NOMO-1 treated with DMSO at 0.1 percent for 48 hours (cell line): ENCODE data around the gene SLC6A11.

Experiments used
- DNase-seq: peaks from one replicate; lab custom pipeline; 2025; ENCODE audit not compliant: unreplicated experiment; lab: John Stamatoyannopoulos, UW

Gene SLC6A11

DNA sequence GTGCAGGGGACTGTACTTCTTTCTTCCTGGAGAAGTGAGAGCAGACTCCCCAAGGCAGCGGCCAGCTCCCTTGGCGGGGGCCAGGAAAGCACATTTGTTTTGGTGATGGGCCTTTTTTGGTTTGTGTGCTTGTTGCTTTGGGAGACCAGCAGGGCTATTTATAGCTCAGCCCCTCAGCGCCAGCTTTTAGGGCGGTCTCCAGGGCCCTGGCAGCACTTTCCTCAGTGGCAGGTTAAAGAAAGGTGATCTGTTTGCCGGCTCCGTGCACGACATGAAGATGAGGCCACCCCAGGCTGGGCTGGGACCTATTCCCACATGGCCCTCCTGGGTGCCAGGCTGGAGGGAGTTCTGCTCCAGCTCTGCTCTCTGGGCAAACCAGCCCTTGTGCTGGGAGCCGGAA lies 21.8 kb downstream of the SLC6A11 start:
- DNase-seq, result no peak

GRCh38 chr3:10839167-10839566 lies 23.1 kb downstream of the SLC6A11 start:
- no peak for DNase-seq

- no peak for DNase-seq
Measured at GRCh38 chr3:10841100-10841499, 25.1 kb downstream of the SLC6A11 start.

DNA sequence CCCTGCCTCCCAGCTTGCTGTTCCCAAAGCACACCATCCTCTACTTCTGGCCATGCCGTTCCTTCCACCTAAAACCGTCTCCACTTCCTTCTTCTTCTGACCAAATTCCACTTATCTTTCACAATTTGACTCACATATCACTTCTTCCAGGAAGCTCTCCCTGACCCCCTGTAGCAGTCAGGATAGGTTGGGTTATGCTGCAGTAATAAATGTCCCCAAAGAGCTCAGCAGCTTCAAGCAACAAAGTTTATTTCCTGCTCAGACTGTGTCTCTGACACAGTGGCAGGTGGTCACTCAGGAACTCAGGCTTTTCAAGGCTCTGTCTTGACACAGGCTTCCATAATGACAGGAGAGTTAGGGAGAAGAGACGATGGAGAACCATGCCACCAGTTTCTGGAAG lies 27.4 kb downstream of the SLC6A11 start:
- no peak for DNase-seq

DNA sequence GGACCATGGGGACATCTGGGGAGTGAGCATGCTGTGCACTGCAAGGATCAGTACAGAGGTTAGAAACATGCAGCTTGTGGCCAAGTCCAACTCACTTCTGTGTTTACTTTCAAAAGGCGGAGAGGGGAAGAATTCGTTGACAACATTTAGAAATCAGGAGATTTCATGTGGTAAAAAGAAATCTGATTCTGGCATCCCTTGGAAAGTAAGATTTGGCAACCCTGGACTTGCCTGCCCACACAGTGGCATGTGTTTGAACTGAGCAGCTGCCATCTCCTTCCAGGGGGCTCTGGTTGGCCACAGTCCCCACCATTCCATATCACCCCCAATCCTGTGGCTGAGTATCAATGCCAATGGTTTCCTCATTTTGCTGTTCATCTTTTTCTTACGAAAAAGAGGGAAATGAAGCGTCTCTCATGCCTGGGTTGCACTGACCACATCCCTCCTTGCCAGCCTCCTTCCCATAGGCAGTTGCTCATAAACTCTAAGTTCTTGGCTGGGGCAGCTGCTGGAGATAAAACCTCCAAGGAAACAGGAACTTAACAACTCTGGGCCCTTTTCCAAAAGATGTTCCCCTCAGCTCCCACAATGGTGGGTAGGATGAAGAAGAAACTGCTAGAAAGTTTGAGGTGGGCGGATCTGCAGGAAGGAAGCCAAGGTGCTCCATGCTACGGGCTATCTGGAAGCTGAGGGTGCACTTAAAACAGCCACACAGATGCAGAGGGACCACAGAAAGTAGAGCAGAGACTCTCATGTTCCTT lies 29.2 kb downstream of the SLC6A11 start:
- peak; percentile 29 for DNase-seq

DNA sequence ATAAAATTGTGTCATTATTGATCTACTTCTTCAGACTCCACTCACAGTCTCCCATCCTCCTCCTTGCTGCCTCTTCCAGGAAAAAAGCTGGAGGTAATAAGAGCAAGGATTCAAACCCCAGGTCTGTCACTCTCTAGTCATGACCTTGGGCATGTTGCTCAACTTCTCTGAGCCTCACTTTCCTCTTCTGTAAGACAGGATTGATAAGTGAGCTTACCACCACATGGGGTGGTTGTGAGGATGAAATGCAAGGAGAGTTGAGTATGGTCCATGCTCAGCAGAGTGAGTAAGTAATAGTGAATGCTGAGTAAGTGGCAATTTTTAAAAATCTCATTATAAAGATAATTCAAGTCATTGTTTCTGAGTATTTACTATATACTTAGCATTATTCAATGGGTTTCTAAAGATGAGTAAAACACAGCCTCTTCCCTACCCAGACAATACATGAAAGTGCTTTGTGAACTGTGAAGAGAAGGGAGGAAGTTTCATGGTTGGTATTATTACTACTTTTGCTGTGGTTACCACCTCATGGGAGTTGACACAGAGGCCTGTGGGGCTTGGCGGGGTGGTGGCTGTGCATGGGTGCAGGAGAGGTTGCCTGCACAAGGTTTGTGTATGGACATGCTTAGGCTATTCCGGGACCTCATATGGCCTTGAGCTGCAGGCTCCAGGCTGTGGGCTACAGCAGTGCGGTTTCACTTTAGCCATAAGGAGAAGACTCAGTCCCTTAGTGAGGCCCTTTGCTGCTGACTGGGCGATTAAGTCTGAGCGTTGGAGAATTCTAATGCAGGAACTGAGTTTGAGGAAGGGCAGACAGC lies 30.0 kb downstream of the SLC6A11 start:
- DNase-seq, result peak; percentile 87

DNA sequence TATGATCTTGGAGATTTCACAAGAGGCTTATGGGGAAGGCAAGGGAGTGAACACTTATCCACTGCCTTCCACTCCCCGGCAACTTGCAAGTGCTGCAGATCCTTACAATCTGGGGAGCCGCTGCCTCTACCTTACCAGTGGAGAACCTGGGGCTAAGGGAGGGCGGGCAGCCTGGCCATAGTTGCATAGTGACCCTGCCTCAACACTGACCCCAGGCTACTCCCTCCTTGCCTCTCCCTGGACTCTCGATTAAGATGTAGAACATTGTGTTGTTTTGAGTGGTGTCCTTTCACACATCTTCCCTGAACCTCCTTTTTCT lies 30.6 kb downstream of the SLC6A11 start:
- no peak for DNase-seq

DNA sequence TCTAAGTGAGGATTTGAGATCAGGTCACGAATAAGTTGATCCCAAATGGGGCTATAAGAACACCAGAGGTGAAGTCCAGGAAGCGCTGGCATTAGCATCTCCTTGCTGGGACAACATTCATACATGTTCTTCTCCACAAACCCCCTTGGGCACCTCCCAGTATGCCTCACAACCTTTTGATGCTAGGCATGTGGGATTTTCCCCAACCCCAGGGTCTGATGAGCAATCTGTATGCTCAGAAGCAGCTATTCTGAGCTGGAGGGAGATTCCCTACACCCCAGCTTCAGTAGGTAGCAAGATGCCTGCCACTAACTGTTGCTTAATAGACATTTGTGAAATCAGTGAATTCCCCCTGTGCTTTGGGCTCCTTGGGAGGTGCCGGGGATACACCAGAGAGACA lies 32.2 kb downstream of the SLC6A11 start:
- no peak for DNase-seq

GRCh38 chr3:10852066-10852808 lies 36.2 kb downstream of the SLC6A11 start:
- no peak for DNase-seq

DNA sequence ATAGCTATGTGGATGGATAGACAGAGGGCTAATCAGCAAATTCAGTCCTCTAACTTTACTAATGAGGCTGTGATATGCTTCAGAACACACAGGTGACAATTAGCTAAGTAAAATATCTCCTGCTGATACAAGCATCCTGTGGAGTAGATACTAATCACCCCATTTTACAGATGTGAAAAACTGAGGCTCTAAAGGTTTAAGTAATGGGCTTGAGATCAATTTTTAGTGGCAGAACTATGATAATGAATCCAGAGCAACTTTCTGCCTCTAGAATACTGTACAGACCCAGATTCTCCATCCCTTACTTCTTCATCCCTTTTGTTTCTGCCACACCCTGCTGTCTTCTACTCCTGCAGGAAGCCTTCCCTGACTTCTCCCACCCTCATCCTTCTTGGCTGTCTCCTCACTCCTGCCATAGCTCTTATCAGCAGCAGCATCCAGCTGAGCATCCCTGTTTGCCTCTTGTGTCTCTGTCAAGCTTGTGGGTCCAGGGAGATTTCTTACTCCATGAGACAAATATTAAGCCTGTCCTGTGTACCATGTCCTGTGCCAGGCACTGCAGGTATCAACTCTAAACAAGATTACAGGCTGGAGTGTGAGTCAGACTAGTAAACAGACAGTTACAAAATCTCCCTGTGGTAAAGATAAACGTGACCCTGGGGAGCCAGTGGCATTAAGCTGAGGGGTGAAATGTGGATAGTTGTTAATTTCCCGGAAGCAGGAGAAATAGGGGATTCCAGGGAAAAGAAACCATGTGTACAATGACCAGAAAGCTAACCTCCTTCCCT lies 39.2 kb downstream of the SLC6A11 start:
- no peak for DNase-seq

- no peak for DNase-seq
Measured at GRCh38 chr3:10855871-10856662, 40.0 kb downstream of the SLC6A11 start.

DNA sequence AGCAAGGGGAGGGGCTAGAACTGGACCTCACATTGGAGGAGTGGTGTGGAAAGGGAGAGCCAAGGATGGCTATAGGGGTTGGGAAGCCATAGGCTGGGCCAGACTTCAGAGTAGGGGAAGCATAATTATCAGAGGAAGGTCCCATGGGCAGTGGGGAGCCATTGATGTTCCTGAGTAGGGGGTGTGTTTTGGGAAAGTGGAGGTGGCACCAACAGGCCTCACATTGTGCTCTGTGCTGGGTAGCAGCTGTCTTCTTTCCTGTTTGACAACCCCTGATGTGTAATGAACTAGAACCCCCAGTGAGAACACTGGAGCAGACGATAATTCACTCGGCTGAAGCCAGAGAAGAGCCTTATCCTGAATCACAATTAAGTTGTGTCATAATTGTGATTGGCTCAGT lies 41.2 kb downstream of the SLC6A11 start:
- DNase-seq, result no peak

DNA sequence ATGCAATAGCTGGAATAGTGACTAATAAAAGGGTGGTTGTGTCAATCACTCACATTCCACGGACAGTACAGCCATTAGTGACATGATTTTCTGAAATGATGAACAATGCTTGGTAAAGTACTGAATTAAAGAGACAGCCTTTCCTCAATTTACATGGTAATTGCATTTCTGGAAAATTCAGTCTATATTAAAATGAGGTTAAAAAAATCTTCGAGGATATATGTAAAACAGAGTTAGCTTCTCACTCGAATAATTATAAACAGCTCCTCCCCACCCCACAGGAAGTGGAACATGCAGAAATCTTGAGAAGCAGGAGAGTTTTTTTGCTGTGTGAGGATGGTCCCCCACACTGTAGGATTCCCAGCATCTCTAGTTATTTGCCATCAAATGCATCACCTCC lies 42.1 kb downstream of the SLC6A11 start:
- DNase-seq, result no peak

GRCh38 chr3:10867384-10867783 lies 51.4 kb downstream of the SLC6A11 start:
- no peak for DNase-seq

DNA sequence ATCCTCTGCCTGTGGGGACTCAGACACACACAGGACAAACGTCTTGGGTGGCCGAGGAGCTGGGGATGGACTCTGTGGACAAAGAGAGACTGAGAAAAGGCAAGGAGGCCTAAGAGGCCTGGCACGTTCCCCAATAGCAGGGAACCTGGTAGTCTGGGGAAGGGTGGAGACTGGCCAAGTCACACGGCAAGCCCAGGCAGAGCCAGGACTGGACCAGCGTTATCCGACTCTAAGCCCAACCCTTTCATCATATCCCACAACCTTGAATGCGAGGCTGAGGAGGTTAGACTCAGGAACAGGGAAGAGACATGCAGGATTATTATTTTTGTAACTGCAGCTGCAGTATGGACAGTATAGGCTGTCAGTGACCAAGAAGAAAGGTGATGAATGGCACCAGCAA lies 53.4 kb downstream of the SLC6A11 start:
- no peak for DNase-seq

- no peak for DNase-seq
Measured at GRCh38 chr3:10870296-10870695, 54.3 kb downstream of the SLC6A11 start.

GRCh38 chr3:10873415-10873814 lies 57.4 kb downstream of the SLC6A11 start:
- DNase-seq, result no peak

GRCh38 chr3:10875914-10876313 lies 59.9 kb downstream of the SLC6A11 start:
- DNase-seq, result no peak

GRCh38 chr3:10876661-10877060 lies 60.6 kb downstream of the SLC6A11 start:
- no peak for DNase-seq

- DNase-seq, result no peak
Measured at GRCh38 chr3:10882851-10883250, 66.8 kb downstream of the SLC6A11 start.
